Testis (tissue), 2 donors: ENCODE results near the gene PCDHGA2.
A peak's percentile ranks its signal among the peaks of the same experiment; 100 is the strongest.
"Not testable (repeated sequence)": the region's sequence is repeated elsewhere in the genome, so short reads cannot be mapped to it uniquely, and the experiment has no call there.

Experiments
- CTCF ChIP-seq, 3 experiments: fragments of 450-650 bp in 2 of 3; fragments of 200-600 bp in 1 of 3; sonication (generic) in 1 of 3; IDR thresholded peaks; one replicate each; pipeline ENCODE4 v1.5.1; 2016 to 2019; ENCODE audit warnings: antibody characterized with exemption in 3 of 3, mild to moderate bottlenecking in 2 of 3, moderate library complexity in 1 of 3
- POLR2A ChIP-seq: fragments of 450-650 bp; IDR thresholded peaks from one replicate; pipeline ENCODE4 v1.6.1; 2017; ENCODE audit warnings: antibody characterized with exemption, mild to moderate bottlenecking, moderate library complexity

- TF ChIP-seq POLR2A = not testable (repeated sequence)
- TF ChIP-seq CTCF (IDR thresholded peaks at IDR 0.05) = peak in 2 of 3 experiments; percentile 53 to 59
Observed at GRCh38 chr5:141387557-141388311, 49.2 kb downstream of the PCDHGA2 start, which contains the start of gene PCDHGB4.
